Measurements from ENCODE around the gene C6orf52. TPM values are rescaled to one million over a fixed set of nuclear protein-coding genes. Genes with fewer than 3 reads are reported as not detected.

The C6orf52 gene
- total and polyA plus RNA-seq, 4 donors: 0.33 to 0.71 (median 0.50) TPM; not detected in 1

DNA sequence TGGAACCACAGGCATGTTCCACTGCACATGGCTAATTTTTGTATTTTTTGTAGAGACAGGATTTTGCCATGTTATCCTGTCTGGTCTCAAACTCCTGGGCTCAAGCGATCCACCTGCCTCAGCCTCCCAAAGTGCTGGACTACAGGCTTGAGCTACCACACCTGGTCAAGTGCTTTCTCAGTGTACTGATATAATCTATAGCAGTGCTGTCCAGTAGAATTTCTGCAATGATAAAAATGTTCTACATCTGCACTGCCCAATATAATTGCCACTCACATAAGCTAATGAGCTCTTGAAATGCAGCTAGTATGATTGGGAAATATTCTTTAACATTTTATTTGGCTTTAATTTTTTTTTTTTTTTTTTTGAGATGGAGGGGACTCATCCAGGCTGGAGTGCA is 64.2 kb downstream of the C6orf52 start (continued):
- TF ChIP-seq, protein P1, sequence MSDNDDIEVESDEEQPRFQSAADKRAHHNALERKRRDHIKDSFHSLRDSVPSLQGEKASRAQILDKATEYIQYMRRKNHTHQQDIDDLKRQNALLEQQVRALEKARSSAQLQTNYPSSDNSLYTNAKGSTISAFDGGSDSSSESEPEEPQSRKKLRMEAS (IDR thresholded peaks at IDR 0.05): no peak
- no peak for TF ChIP-seq ATF3 (IDR thresholded peaks at IDR 0.05)

GRCh38 chr6:10627800-10628199 is 66.6 kb downstream of the C6orf52 start:
- Histone ChIP-seq H3K36me3 (ENCODE audit: control insufficient read depth in 4 of 4, insufficient read depth in 3 of 4, low read depth in 1 of 4, low read length in 3 of 4) (peaks cover 1 to 9% (median 7%) of the 10 kb centered on the region in 4 donors), H3K27me3 (ENCODE audit: control insufficient read depth in 4 of 4, insufficient read depth in 4 of 4, low read length in 3 of 4) (no peaks in the 10 kb centered on the region), H3K27ac (ENCODE audit: low read depth in 1 of 2, low read length in 2 of 2) (no peak overlapping the region), H3K9me3 (ENCODE audit: control insufficient read depth in 4 of 4, low read length in 3 of 4) (no peaks in the 10 kb centered on the region), H3K4me3 (ENCODE audit: low read depth in 1 of 3, low read length in 3 of 3) (no peak overlapping the region), H3K9ac (ENCODE audit: low read depth in 1 of 2, low read length in 2 of 2) (no peak overlapping the region), H3K4me1 (ENCODE audit: control insufficient read depth in 4 of 4, insufficient read depth in 4 of 4, low read length in 3 of 4) (no peaks in the 10 kb centered on the region)
- WGBS: 96% methylated on average over 1 of the region's 1 CpG
- TF ChIP-seq FOXA1 (IDR thresholded peaks at IDR 0.05): no peak
- TF ChIP-seq TAF1 (conservative IDR thresholded peaks at IDR 0.05): no peak
- TF ChIP-seq ATF3 (IDR thresholded peaks at IDR 0.05): no peak
- no peak for TF ChIP-seq EGR1 (IDR thresholded peaks at IDR 0.05; ENCODE audit: low read depth in 2 of 2)
- TF ChIP-seq ZBTB33 (IDR thresholded peaks at IDR 0.05): no peak
- no peak for TF ChIP-seq HNF4A (conservative IDR thresholded peaks at IDR 0.05)
- TF ChIP-seq YY1 (IDR thresholded peaks at IDR 0.05): no peak
- TF ChIP-seq, protein P2, sequence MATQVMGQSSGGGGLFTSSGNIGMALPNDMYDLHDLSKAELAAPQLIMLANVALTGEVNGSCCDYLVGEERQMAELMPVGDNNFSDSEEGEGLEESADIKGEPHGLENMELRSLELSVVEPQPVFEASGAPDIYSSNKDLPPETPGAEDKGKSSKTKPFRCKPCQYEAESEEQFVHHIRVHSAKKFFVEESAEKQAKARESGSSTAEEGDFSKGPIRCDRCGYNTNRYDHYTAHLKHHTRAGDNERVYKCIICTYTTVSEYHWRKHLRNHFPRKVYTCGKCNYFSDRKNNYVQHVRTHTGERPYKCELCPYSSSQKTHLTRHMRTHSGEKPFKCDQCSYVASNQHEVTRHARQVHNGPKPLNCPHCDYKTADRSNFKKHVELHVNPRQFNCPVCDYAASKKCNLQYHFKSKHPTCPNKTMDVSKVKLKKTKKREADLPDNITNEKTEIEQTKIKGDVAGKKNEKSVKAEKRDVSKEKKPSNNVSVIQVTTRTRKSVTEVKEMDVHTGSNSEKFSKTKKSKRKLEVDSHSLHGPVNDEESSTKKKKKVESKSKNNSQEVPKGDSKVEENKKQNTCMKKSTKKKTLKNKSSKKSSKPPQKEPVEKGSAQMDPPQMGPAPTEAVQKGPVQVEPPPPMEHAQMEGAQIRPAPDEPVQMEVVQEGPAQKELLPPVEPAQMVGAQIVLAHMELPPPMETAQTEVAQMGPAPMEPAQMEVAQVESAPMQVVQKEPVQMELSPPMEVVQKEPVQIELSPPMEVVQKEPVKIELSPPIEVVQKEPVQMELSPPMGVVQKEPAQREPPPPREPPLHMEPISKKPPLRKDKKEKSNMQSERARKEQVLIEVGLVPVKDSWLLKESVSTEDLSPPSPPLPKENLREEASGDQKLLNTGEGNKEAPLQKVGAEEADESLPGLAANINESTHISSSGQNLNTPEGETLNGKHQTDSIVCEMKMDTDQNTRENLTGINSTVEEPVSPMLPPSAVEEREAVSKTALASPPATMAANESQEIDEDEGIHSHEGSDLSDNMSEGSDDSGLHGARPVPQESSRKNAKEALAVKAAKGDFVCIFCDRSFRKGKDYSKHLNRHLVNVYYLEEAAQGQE (IDR thresholded peaks at IDR 0.05): no peak
- TF ChIP-seq GABPA (IDR thresholded peaks at IDR 0.05 in 1 of 2, conservative IDR thresholded peaks at IDR 0.05 in 1 of 2): no peak
- TF ChIP-seq FOXA2 (IDR thresholded peaks at IDR 0.05): no peak
- no peak for TF ChIP-seq HNF4G (IDR thresholded peaks at IDR 0.05)
- TF ChIP-seq SP1 (IDR thresholded peaks at IDR 0.05): no peak
- no peak for TF ChIP-seq RAD21 (IDR thresholded peaks at IDR 0.05)
- no peak for DNase-seq (ENCODE audit: low spot score)

GRCh38 chr6:10626154-10626741 is 68.2 kb downstream of the C6orf52 start:
- H3K9ac ChIP-seq (ENCODE audit: low read depth in 1 of 2, low read length in 2 of 2): no peak overlapping the region
- peaks cover 8 to 15% (median 9%) of the 10 kb centered on the region in 4 donors for H3K36me3 ChIP-seq (ENCODE audit: control insufficient read depth in 4 of 4, insufficient read depth in 3 of 4, low read depth in 1 of 4, low read length in 3 of 4)
- DNase-seq (ENCODE audit: low spot score): no peak
- no peaks in the 10 kb centered on the region for H3K9me3 ChIP-seq (ENCODE audit: control insufficient read depth in 4 of 4, low read length in 3 of 4)
- TF ChIP-seq, protein P2 (IDR thresholded peaks at IDR 0.05): no peak
- no peak for TF ChIP-seq YY1 (IDR thresholded peaks at IDR 0.05)
- TF ChIP-seq RAD21 (IDR thresholded peaks at IDR 0.05): no peak
- TF ChIP-seq, protein P3, sequence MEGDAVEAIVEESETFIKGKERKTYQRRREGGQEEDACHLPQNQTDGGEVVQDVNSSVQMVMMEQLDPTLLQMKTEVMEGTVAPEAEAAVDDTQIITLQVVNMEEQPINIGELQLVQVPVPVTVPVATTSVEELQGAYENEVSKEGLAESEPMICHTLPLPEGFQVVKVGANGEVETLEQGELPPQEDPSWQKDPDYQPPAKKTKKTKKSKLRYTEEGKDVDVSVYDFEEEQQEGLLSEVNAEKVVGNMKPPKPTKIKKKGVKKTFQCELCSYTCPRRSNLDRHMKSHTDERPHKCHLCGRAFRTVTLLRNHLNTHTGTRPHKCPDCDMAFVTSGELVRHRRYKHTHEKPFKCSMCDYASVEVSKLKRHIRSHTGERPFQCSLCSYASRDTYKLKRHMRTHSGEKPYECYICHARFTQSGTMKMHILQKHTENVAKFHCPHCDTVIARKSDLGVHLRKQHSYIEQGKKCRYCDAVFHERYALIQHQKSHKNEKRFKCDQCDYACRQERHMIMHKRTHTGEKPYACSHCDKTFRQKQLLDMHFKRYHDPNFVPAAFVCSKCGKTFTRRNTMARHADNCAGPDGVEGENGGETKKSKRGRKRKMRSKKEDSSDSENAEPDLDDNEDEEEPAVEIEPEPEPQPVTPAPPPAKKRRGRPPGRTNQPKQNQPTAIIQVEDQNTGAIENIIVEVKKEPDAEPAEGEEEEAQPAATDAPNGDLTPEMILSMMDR (IDR thresholded peaks at IDR 0.05; ENCODE audit: low read depth, low read length, missing input control): no peak
- TF ChIP-seq ZBTB33 (IDR thresholded peaks at IDR 0.05): no peak
- TF ChIP-seq FOXA1 (IDR thresholded peaks at IDR 0.05): no peak
- H3K4me3 ChIP-seq (ENCODE audit: low read depth in 1 of 3, low read length in 3 of 3): no peak overlapping the region
- no peaks in the 10 kb centered on the region for H3K4me1 ChIP-seq (ENCODE audit: control insufficient read depth in 4 of 4, insufficient read depth in 4 of 4, low read length in 3 of 4)
- no peaks in the 10 kb centered on the region for H3K27me3 ChIP-seq (ENCODE audit: control insufficient read depth in 4 of 4, insufficient read depth in 4 of 4, low read length in 3 of 4)
- WGBS: 93% methylated on average over 9 of the region's 9 CpGs
- no peak overlapping the region for H3K27ac ChIP-seq (ENCODE audit: low read depth in 1 of 2, low read length in 2 of 2)
